ENCODE measurements around the gene SND1.

SND1 gene

GRCh38 chr7:127850195-127850594, 198.2 kb downstream of the SND1 start:
- H3K4me1 Mint-ChIP-seq, result peaks cover 58% of the 10 kb centered on the region
- H3K9me3 Mint-ChIP-seq, result no peaks in the 10 kb centered on the region
- no peak overlapping the region for H3K27ac Mint-ChIP-seq
- peak overlapping the region in 1 of 2 donors; percentile 3 for H3K4me3 Mint-ChIP-seq
- DNase-seq (peak in 1 of 2 donors; percentile 39), ATAC-seq (peak; percentile 92)
- no peaks in the 10 kb centered on the region for H3K27me3 Mint-ChIP-seq

- Mint-ChIP-seq H3K27ac (no peak overlapping the region), H3K9me3 (no peaks in the 10 kb centered on the region), H3K4me1 (peaks cover 82% of the 10 kb centered on the region)
Observed at GRCh38 chr7:127854383-127854782, 202.4 kb downstream of the SND1 start.

DNA sequence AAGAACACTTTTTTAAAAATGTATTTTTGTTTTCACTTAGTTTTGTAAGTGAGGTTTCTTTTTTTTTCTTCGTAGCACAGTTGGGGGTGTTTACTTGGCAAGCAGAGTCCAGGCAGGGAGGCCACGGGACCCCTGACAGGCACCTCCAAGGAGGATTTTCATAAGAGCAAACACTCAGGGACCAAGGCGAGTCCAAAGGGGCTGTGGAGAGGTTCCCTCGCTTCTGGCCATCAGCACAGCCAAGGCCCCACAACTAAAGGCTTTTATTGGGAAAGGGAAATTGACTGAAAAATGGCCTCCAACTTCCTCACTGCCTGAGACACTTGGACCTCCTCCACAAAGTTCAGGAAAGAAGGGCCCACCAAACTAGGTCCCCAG, 205.5 kb downstream of the SND1 start:
- DNase-seq (no peak), ATAC-seq (no peak)
- Mint-ChIP-seq H3K4me3 (no peak overlapping the region), H3K27me3 (no peaks in the 10 kb centered on the region), H3K9me3 (no peaks in the 10 kb centered on the region), H3K27ac (no peak overlapping the region), H3K4me1 (peaks cover 72% of the 10 kb centered on the region)

More at GRCh38 chr7:127854383-127854782, 202.4 kb downstream of the SND1 start:
- ATAC-seq (no peak), DNase-seq (no peak)
- H3K4me3 Mint-ChIP-seq, result no peak overlapping the region
- H3K27me3 Mint-ChIP-seq, result no peaks in the 10 kb centered on the region

DNA sequence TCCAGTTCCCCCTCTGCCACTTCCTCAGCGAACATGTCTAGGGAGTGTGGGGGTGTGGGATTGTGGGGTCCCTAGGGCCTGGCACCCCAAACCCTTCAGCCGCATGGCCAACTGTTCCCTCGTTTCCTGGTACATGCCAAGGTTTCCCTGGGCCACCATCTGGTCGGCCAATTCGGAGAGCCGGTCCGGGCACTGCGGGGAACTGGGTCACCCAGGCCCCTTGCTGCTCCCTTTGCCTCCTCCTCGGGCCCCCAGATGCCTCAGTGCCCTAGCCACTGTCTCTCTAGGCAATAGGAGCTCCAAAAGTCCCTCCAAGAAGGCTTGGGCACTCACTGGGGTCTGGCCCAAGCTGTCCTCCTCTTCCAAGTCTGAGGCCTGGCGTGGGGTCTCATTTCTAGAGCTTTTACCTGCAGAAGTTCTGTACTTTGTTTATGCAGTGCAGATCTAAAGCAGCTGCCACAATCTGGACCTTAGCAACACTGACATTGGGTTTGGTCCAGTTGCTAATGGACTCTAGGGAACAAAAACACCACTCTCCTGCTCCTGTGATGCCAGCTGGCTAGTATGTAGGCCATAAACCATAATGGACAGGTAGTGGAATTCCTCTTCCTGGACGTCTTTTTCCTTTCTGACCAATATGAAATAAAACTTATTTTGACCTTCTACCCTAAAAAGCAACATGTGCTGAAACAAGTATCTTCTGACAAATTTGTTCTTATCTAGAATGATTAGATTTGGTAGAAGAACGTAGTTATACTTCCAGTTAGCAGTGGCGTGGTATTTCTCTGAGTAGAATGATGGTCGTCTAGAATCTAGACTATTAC, 206.3 kb downstream of the SND1 start:
- no peaks in the 10 kb centered on the region for H3K9me3 Mint-ChIP-seq
- ATAC-seq (no peak), DNase-seq (no peak)
- H3K27me3 Mint-ChIP-seq, result no peaks in the 10 kb centered on the region
- H3K4me1 Mint-ChIP-seq, result peaks cover 63% of the 10 kb centered on the region
- H3K4me3 Mint-ChIP-seq, result peak overlapping the region in 1 of 2 donors; percentile 14
- H3K27ac Mint-ChIP-seq, result no peak overlapping the region

DNA sequence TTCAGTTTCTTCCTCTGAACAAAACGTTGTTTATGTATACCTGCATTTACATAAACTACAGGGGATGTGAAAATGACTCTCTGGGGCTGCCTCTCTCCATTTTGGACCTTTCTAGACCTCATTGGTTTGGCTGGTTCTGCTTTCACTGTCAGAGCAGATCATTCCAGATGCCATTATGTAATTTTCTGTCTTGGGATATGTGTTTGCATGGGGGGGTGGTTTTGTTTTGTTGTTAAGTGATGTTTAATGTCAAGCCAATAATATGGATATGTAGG, 206.9 kb downstream of the SND1 start:
- H3K9me3 Mint-ChIP-seq, result no peaks in the 10 kb centered on the region
- no peaks in the 10 kb centered on the region for H3K27me3 Mint-ChIP-seq
- ATAC-seq (no peak), DNase-seq (no peak)
- H3K4me1 Mint-ChIP-seq, result peaks cover 59% of the 10 kb centered on the region
- no peak overlapping the region for H3K4me3 Mint-ChIP-seq
- no peak overlapping the region for H3K27ac Mint-ChIP-seq

DNA sequence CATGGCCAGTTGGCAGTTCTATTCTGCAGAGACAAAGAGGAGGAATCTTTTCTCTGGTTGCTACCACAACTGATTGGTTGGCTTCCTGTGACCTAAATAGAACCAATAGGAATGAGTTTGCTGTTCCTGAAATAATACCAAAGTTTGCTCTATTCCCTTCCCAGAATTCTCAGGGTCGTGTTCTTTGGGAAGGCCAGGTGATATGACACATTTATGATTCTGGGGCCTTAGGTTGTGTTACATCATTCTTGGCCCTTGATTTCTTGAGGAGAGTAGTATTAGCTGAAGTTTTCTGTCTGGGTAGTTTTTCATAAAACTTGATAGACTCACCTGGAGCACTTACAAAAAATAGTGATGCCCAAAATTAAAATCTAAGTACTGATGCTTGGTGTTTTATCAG, 207.3 kb downstream of the SND1 start:
- H3K4me3 Mint-ChIP-seq, result peak overlapping the region in 1 of 2 donors; percentile 16
- H3K27me3 Mint-ChIP-seq, result no peaks in the 10 kb centered on the region
- DNase-seq, result no peak
- ATAC-seq, result no peak
- H3K27ac Mint-ChIP-seq, result no peak overlapping the region
- peaks cover 54% of the 10 kb centered on the region for H3K4me1 Mint-ChIP-seq
- no peaks in the 10 kb centered on the region for H3K9me3 Mint-ChIP-seq

DNA sequence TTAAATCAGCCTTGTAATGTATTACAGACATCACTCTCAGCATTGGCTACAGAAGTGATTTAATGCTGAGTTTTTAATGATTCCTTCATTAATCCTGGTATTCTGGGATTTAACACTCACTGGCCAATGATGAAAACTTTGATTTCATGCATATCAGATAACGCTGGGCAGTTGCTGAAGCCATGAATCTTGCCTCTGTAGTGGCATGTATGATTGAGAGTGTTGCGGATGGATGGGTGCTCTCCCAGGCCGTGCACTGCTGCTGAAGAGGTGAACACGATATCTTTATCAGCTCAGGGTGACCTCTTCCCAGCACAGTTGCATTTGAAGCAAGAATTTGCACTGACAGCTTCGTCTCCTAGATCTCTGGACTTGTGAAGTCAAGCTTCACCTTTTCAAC, 210.5 kb downstream of the SND1 start:
- Mint-ChIP-seq H3K27me3 (no peaks in the 10 kb centered on the region), H3K4me1 (peaks cover 42% of the 10 kb centered on the region), H3K9me3 (no peaks in the 10 kb centered on the region), H3K27ac (no peak overlapping the region), H3K4me3 (no peak overlapping the region)
- ATAC-seq, result no peak
- no peak for DNase-seq

GRCh38 chr7:127863082-127863481, 211.1 kb downstream of the SND1 start:
- Mint-ChIP-seq H3K9me3 (no peaks in the 10 kb centered on the region), H3K4me1 (peaks cover 36% of the 10 kb centered on the region)
- DNase-seq, result no peak

GRCh38 chr7:127865466-127865865, 213.5 kb downstream of the SND1 start:
- no peaks in the 10 kb centered on the region for H3K27me3 Mint-ChIP-seq
- H3K4me3 Mint-ChIP-seq, result no peak overlapping the region
- H3K9me3 Mint-ChIP-seq, result no peaks in the 10 kb centered on the region
- H3K4me1 Mint-ChIP-seq, result peaks cover 19% of the 10 kb centered on the region
- DNase-seq, result no peak
- no peak for ATAC-seq
- no peak overlapping the region for H3K27ac Mint-ChIP-seq

More at GRCh38 chr7:127863082-127863481, 211.1 kb downstream of the SND1 start:
- Mint-ChIP-seq H3K27ac (no peak overlapping the region), H3K4me3 (no peak overlapping the region), H3K27me3 (no peaks in the 10 kb centered on the region)
- no peak for ATAC-seq

GRCh38 chr7:127870231-127870907, 218.4 kb downstream of the SND1 start:
- Mint-ChIP-seq H3K27ac (no peak overlapping the region), H3K27me3 (no peaks in the 10 kb centered on the region), H3K4me1 (peaks cover 25% of the 10 kb centered on the region), H3K9me3 (no peaks in the 10 kb centered on the region), H3K4me3 (no peak overlapping the region)
- ATAC-seq (no peak), DNase-seq (no peak)

- DNase-seq, result no peak
- Mint-ChIP-seq H3K4me1 (peaks cover 19% of the 10 kb centered on the region), H3K27ac (no peak overlapping the region), H3K27me3 (no peaks in the 10 kb centered on the region), H3K4me3 (no peak overlapping the region), H3K9me3 (no peaks in the 10 kb centered on the region)
- no peak for ATAC-seq
Observed at GRCh38 chr7:127871226-127871625, 219.2 kb downstream of the SND1 start.

DNA sequence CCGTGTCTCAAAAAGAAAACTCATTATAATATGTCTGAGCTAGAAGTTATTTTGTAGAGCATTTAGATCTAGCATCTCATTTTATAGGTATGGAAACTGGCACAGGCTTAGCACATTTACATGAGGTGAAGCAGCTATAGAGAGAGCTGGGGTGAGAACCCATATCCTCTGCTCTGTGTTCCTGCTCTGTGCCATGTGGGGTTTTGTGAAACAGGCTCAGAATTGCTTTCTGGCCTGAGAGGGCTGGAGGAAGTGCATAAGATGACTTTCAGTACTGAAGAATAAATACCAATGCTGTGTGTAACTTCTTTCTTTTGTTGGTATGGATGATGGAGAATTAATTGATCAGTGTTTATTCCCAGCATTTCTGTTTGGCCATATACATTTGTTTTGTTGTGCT, 220.1 kb downstream of the SND1 start:
- peaks cover 19% of the 10 kb centered on the region for H3K4me1 Mint-ChIP-seq
- DNase-seq (no peak), ATAC-seq (no peak)
- H3K27me3 Mint-ChIP-seq, result no peaks in the 10 kb centered on the region
- H3K9me3 Mint-ChIP-seq, result no peaks in the 10 kb centered on the region
- H3K4me3 Mint-ChIP-seq, result no peak overlapping the region
- H3K27ac Mint-ChIP-seq, result no peak overlapping the region

DNA sequence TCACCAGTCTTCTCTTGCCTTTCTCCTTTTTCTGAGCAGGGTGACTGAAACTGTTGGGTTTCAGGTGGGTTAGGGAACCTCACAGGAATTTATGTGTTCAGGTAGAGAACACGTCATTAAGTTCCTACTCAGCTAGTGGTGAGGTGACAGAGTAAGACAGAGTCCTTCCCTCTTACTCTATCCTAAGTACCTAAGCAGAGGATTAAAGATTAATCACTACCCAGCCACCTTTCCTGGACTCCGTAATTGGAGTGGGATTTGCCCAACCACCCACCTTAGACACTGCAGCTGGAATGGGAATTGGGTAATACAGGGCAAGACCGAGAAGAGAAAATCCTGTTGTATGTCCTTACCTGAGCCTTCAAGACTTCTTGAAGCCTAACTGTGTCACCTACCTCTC, 221.2 kb downstream of the SND1 start:
- ATAC-seq, result no peak
- H3K4me1 Mint-ChIP-seq, result peaks cover 19% of the 10 kb centered on the region
- H3K27me3 Mint-ChIP-seq, result no peaks in the 10 kb centered on the region
- H3K27ac Mint-ChIP-seq, result no peak overlapping the region
- no peaks in the 10 kb centered on the region for H3K9me3 Mint-ChIP-seq
- H3K4me3 Mint-ChIP-seq, result no peak overlapping the region
- DNase-seq, result no peak

DNA sequence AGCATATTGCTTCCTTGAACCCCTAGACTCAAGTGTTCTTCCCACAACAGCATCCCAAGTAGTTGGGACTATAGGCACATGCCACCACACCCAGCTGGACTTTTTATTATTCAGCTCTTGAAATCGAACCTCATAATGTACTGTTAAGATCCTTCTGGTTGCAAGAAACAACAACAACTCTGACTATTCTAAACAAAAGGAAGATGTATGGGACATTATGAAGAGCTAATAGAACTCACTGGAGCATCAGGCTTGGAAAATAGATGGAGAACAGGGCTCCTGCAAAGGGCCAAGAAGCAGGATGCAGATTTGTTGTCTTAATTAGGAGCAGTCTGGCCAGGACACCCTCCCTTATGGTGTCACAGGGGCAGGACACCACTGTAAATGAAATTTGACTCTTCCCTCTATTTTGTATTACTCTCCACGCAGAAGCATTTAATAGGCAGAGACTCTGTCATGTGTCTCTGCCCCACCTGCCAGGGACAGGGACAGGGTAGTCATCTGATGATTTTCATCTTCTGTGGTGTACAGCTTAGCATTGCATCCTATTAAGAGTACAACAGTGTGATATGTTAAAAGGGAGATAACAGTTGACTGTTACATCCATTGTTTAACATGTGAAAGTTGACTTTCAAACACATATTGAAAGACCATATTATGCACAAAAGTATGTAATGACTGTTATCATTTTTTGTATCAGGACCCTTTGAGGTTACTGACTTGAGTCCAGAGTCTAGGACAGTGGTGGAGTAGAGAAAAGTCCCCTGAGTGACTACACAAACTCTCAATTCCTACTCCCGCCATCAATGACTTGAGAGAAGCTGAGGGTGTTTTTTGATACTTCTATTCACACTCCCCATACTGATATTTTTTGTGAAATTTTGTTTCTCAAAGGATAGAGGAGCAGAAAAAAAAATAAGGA, 222.0 kb downstream of the SND1 start:
- peak; percentile 93 for ATAC-seq
- Mint-ChIP-seq H3K9me3 (no peaks in the 10 kb centered on the region), H3K27ac (peak overlapping the region in 1 of 2 donors; percentile 61), H3K4me3 (no peak overlapping the region), H3K27me3 (no peaks in the 10 kb centered on the region), H3K4me1 (peaks cover 15% of the 10 kb centered on the region)
- DNase-seq, result no peak

DNA sequence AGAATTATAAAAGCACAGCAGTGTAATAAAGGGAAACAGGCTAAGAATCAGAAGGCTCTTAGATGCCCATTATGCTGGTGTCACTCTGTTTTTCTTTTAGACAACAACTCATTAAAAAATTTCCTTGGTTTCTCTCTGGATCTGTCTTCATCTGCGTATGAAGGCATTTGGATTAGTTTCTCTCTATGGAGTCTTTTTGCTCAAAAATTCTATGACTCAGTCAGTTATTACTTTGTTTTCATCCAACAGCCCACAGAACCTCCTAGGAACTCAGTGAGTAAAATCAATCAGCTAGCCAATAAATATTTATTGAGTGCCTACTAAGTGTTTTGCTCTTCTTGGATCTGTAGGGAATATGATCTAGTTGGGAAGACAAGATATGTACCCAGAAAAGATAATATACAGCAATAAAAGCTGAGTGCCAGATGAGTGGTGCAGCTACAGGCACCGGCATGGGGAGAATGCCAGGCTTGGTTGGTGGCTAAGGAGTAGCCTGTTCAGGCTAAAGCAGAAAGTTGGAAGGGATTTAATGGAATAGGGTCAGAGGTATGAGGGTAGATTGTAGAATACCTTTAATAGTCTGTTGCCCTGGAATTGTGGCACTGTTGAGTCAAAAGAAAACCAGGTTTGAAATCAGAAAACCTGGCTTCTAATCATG, 223.1 kb downstream of the SND1 start:
- no peaks in the 10 kb centered on the region for H3K27me3 Mint-ChIP-seq
- H3K9me3 Mint-ChIP-seq, result no peaks in the 10 kb centered on the region
- peaks cover 12% of the 10 kb centered on the region for H3K4me1 Mint-ChIP-seq

More for the DNA sequence above, 223.1 kb downstream of the SND1 start:
- ATAC-seq (no peak), DNase-seq (no peak)
- H3K4me3 Mint-ChIP-seq, result no peak overlapping the region
- H3K27ac Mint-ChIP-seq, result no peak overlapping the region
